Lung (tissue), 12 donors: Measurements from ENCODE around the gene ARID5B. TPM values are rescaled to one million over a fixed set of nuclear protein-coding genes. Genes with fewer than 3 reads are reported as not detected.

ENCODE experiments used
- ATAC-seq: fragments of 200-7000 bp; cut with Tn5 transposase; one replicate; pipeline ENCODE4 v1.9.1; 2020; ENCODE audit warnings: moderate number of reproducible peaks; ENCODE audit not compliant: insufficient read depth, low FRiP score
- DNase-seq, 3 donors: peaks; one replicate each; pipeline ENCODE4 v3.0.0-alpha.2; 2013 to 2017
- H3K27ac ChIP-seq, 2 donors: one replicate each; pipeline ENCODE4 v1.5.1; 2013; ENCODE audit warnings: mild to moderate bottlenecking in 2 of 2, moderate library complexity in 2 of 2, control low read depth in 1 of 2, inconsistent platforms in 1 of 2, low read depth in 1 of 2, low read length in 1 of 2
- H3K27me3 ChIP-seq, 3 donors: one replicate each; pipeline ENCODE4 v1.5.1; 2013; ENCODE audit warnings: low read length in 2 of 3; ENCODE audit not compliant: control insufficient read depth in 3 of 3, insufficient read depth in 3 of 3
- H3K36me3 ChIP-seq, 4 donors: one replicate each; pipeline ENCODE4 v1.5.1; 2013; ENCODE audit warnings: low read length in 4 of 4, mild to moderate bottlenecking in 1 of 4, moderate library complexity in 1 of 4; ENCODE audit not compliant: control insufficient read depth in 4 of 4, insufficient read depth in 4 of 4
- H3K4me1 ChIP-seq, 5 donors: one replicate each; pipeline ENCODE4 v1.5.1; 2013; ENCODE audit warnings: low read length in 5 of 5, mild to moderate bottlenecking in 2 of 5, moderate library complexity in 1 of 5; ENCODE audit not compliant: control insufficient read depth in 5 of 5, insufficient read depth in 5 of 5
- H3K4me3 ChIP-seq: one replicate; pipeline ENCODE4 v1.5.1; 2013; ENCODE audit warnings: mild to moderate bottlenecking, control low read depth, moderate library complexity
- H3K9ac ChIP-seq, 2 donors: one replicate each; pipeline ENCODE4 v1.5.1; 2013; ENCODE audit warnings: low read length in 2 of 2, control low read depth in 1 of 2; ENCODE audit not compliant: insufficient read depth in 1 of 2
- H3K9me3 ChIP-seq, 4 donors: one replicate each; pipeline ENCODE4 v1.5.1; 2013; ENCODE audit warnings: low read length in 3 of 4, mild to moderate bottlenecking in 1 of 4, moderate library complexity in 1 of 4; ENCODE audit not compliant: control insufficient read depth in 4 of 4, insufficient read depth in 3 of 4
- CTCF ChIP-seq: IDR thresholded peaks from 2 replicates; pipeline ENCODE4 v1.5.1; 2012; ENCODE audit warnings: mild to moderate bottlenecking; ENCODE audit errors: control extremely low read depth, extremely low read depth
- whole genome bisulfite sequencing, 2 donors: extraction: QIAGEN DNeasy Blood & Tissue Kit; methylation state at CpG; one replicate each; pipeline ENCODE4 v1.1.7; 2013; 5-methylcytosine and 5-hydroxymethylcytosine counted together
- polyA plus RNA-seq, 2 donors: library from polyadenylated mRNA; stranded (reverse); fragments of 200-250 nt; gene quantifications; one replicate each; pipeline ENCODE4 v1.2.1, GENCODE V29; 2013
- total RNA-seq, 2 donors: library from RNA; depleted of rRNA in 1 of 2; stranded (reverse); fragments of >200 nt in 1 of 2; gene quantifications; one replicate each; pipeline ENCODE4 v1.2.1, GENCODE V29; 2014 to 2021
- donor health status: control.
- donor health status: control.
- donor health status: Bipolar disorder and iron deficiency.
- donor health status: healthy.
- donor health status: DM: yes; HTN: yes; CAD: no.

ARID5B gene
- total and polyA plus RNA-seq, 4 donors = 7.8 to 95.3 (median 22.0) TPM

GRCh38 chr10:62005687-62006086 is 104.2 kb downstream of the ARID5B start:
- TF ChIP-seq CTCF = no peak
- no peaks in the 10 kb centered on the region for H3K9me3 ChIP-seq
- H3K9ac ChIP-seq = no peak overlapping the region
- H3K36me3 ChIP-seq = peaks cover 0 to 8% (median 2%) of the 10 kb centered on the region in 4 donors
- 60 to 67% methylated on average over 3 of the region's 3 CpGs for WGBS, 2 donors
- DNase-seq (no peak), ATAC-seq (no peak)
- H3K27me3 ChIP-seq = no peaks in the 10 kb centered on the region
- peak overlapping the region in 1 of 2 donors; percentile 45 for H3K27ac ChIP-seq
- H3K4me1 ChIP-seq = peaks cover 4 to 20% (median 5%) of the 10 kb centered on the region in 5 donors
- no peak overlapping the region for H3K4me3 ChIP-seq

DNA sequence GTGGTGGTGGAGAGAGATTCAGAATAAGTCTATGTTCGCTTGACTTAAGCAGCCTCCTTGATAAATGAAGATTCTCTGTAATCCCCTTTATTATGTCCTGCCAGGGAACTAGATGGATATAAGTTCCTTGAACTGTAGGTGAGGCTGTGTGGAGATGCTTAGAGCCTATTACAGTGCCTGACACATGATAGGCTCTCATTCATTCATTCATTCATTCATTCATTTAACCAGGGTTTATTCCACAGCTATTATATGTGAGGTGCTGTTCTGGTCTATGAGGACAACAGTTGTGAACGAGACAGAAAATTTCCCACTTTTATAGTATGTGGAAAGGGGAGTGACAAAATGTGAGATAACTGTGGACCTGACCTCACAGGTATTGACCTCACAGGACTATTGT is 105.6 kb downstream of the ARID5B start:
- 77 to 96% methylated on average over 2 of the region's 2 CpGs for WGBS, 2 donors
- H3K27ac ChIP-seq = no peak overlapping the region
- no peaks in the 10 kb centered on the region for H3K27me3 ChIP-seq
- no peak for TF ChIP-seq CTCF
- peaks cover 0 to 7% (median 1%) of the 10 kb centered on the region in 4 donors for H3K36me3 ChIP-seq
- peaks cover 4 to 20% (median 8%) of the 10 kb centered on the region in 5 donors for H3K4me1 ChIP-seq
- no peak overlapping the region for H3K9ac ChIP-seq
- no peaks in the 10 kb centered on the region for H3K9me3 ChIP-seq
- H3K4me3 ChIP-seq = no peak overlapping the region
- ATAC-seq (no peak), DNase-seq (no peak)

DNA sequence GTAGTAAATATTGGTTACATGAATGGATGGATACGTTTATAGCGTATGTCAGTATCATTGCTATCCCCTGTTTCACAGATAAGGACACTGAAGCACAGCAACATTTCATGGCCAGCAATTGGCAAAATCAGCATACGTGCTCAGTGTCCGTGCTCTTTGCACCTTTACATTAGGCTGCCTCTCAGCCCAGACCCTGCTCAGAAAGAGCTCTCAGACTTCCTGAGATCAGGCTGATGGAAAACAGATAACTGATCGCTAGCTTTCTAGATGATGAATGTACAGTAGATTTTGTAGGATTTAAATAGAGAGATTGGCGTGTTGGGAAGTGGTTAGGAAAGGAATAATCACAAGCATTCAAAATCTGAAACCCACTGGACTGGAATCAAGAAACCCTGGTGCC is 106.7 kb downstream of the ARID5B start:
- ATAC-seq = no peak
- no peak overlapping the region for H3K9ac ChIP-seq
- TF ChIP-seq CTCF = no peak

GRCh38 chr10:62008946-62009345 is 107.4 kb downstream of the ARID5B start:
- H3K9me3 ChIP-seq = no peaks in the 10 kb centered on the region
- no peak for TF ChIP-seq CTCF
- WGBS, 2 donors = 87 to 88% methylated on average over 2 of the region's 2 CpGs
- DNase-seq = no peak
- H3K9ac ChIP-seq = no peak overlapping the region
- H3K27ac ChIP-seq = peak overlapping the region in 1 of 2 donors; percentile 37
- H3K27me3 ChIP-seq = no peaks in the 10 kb centered on the region
- ATAC-seq = no peak
- H3K4me3 ChIP-seq = no peak overlapping the region
- H3K4me1 ChIP-seq = peaks cover 0 to 18% (median 8%) of the 10 kb centered on the region in 5 donors
- peaks cover 0 to 7% (median 5%) of the 10 kb centered on the region in 4 donors for H3K36me3 ChIP-seq

More for the DNA sequence above, 106.7 kb downstream of the ARID5B start:
- WGBS, 2 donors = 92 to 95% methylated on average over 6 of the region's 6 CpGs
- H3K36me3 ChIP-seq = peaks cover 0 to 7% (median 5%) of the 10 kb centered on the region in 4 donors
- no peaks in the 10 kb centered on the region for H3K27me3 ChIP-seq
- H3K4me3 ChIP-seq = no peak overlapping the region
- H3K27ac ChIP-seq = no peak overlapping the region
- peaks cover 0 to 20% (median 8%) of the 10 kb centered on the region in 5 donors for H3K4me1 ChIP-seq
- no peaks in the 10 kb centered on the region for H3K9me3 ChIP-seq
- DNase-seq = no peak
